Liver (tissue), 9 donors: ENCODE data around the gene FGF21. TPM values are rescaled to one million over a fixed set of nuclear protein-coding genes. Genes with fewer than 3 reads are reported as not detected.

Experiments used
- DNase-seq: peaks from one replicate; pipeline ENCODE4 v3.0.0-alpha.2; 2017; ENCODE audit warnings: low spot score
- H3K27ac ChIP-seq, 2 donors: one replicate each; pipeline ENCODE4 v1.7.0; 2013; ENCODE audit warnings: inconsistent platforms in 2 of 2, low read length in 2 of 2, control low read depth in 1 of 2, low read depth in 1 of 2, mild to moderate bottlenecking in 1 of 2
- H3K27me3 ChIP-seq, 4 donors: one replicate each; pipeline versions ENCODE4 v1.6.1 to v1.7.0; 2013; ENCODE audit warnings: low read length in 3 of 4, inconsistent platforms in 1 of 4, mild to moderate bottlenecking in 1 of 4, moderate library complexity in 1 of 4; ENCODE audit not compliant: control insufficient read depth in 4 of 4, insufficient read depth in 4 of 4
- H3K36me3 ChIP-seq, 4 donors: one replicate each; pipeline versions ENCODE4 v1.6.1 to v1.7.0; 2013; ENCODE audit warnings: low read length in 3 of 4, mild to moderate bottlenecking in 3 of 4, low read depth in 1 of 4, moderate library complexity in 1 of 4; ENCODE audit not compliant: control insufficient read depth in 4 of 4, insufficient read depth in 3 of 4
- H3K4me1 ChIP-seq, 4 donors: one replicate each; pipeline versions ENCODE4 v1.6.1 to v1.7.0; 2013; ENCODE audit warnings: low read length in 3 of 4, mild to moderate bottlenecking in 3 of 4, moderate library complexity in 1 of 4; ENCODE audit not compliant: control insufficient read depth in 4 of 4, insufficient read depth in 4 of 4
- H3K4me3 ChIP-seq, 3 donors: one replicate each; pipeline versions ENCODE4 v1.6.1 to v1.7.0; 2013; ENCODE audit warnings: low read length in 3 of 3, control low read depth in 1 of 3, low read depth in 1 of 3, mild to moderate bottlenecking in 1 of 3
- H3K9ac ChIP-seq, 2 donors: one replicate each; pipeline ENCODE4 v1.7.0; 2013; ENCODE audit warnings: low read length in 2 of 2, mild to moderate bottlenecking in 2 of 2, moderate library complexity in 2 of 2, control low read depth in 1 of 2, low read depth in 1 of 2
- H3K9me3 ChIP-seq, 4 donors: one replicate each; pipeline versions ENCODE4 v1.6.1 to v1.7.0; 2013; ENCODE audit warnings: low read length in 3 of 4; ENCODE audit not compliant: control insufficient read depth in 4 of 4
- ATF3 ChIP-seq: IDR thresholded peaks from 2 replicates; pipeline ENCODE4 v1.6.1; 2016; ENCODE audit warnings: antibody characterized with exemption
- FOXA2 ChIP-seq: IDR thresholded peaks from 2 replicates; pipeline ENCODE4 v1.6.1; 2016; ENCODE audit warnings: antibody characterized with exemption
- HNF4A ChIP-seq, 2 donors: conservative IDR thresholded peaks; 2 replicates each; pipeline ENCODE4 v1.6.1; 2016; ENCODE audit warnings: antibody characterized with exemption in 2 of 2, mild to moderate bottlenecking in 2 of 2
- JUND ChIP-seq, 2 donors: IDR thresholded peaks; 2 replicates each; pipeline ENCODE4 v1.6.1; 2016; ENCODE audit warnings: antibody characterized with exemption in 2 of 2
- RAD21 ChIP-seq, 2 donors: IDR thresholded peaks; 2 replicates each; pipeline ENCODE4 v1.6.1; 2016; ENCODE audit warnings: antibody characterized with exemption in 2 of 2, mild to moderate bottlenecking in 2 of 2
- REST ChIP-seq: IDR thresholded peaks from 2 replicates; pipeline ENCODE4 v1.6.1; 2016; ENCODE audit warnings: antibody characterized with exemption, mild to moderate bottlenecking
- RXRA ChIP-seq, 2 donors: IDR thresholded peaks; 2 replicates each; pipeline ENCODE4 v1.6.1; 2017 to 2018; ENCODE audit warnings: antibody characterized with exemption in 2 of 2, mild to moderate bottlenecking in 1 of 2
- SP1 ChIP-seq: IDR thresholded peaks from 2 replicates; pipeline ENCODE4 v1.6.1; 2018; ENCODE audit warnings: antibody characterized with exemption, mild to moderate bottlenecking
- TAF1 ChIP-seq: conservative IDR thresholded peaks from 2 replicates; pipeline ENCODE4 v1.6.1; 2016; ENCODE audit warnings: antibody characterized with exemption, mild to moderate bottlenecking
- YY1 ChIP-seq: IDR thresholded peaks from 2 replicates; pipeline ENCODE4 v1.6.1; 2016; ENCODE audit warnings: antibody characterized with exemption, mild to moderate bottlenecking
- ZBTB33 ChIP-seq: IDR thresholded peaks from 2 replicates; pipeline ENCODE4 v1.6.1; 2016; ENCODE audit warnings: antibody characterized with exemption
- WGBS: extraction: QIAGEN DNeasy Blood & Tissue Kit; methylation state at CpG from one replicate; pipeline ENCODE4 v1.1.7; 2013; 5-methylcytosine and 5-hydroxymethylcytosine counted together
- polyA plus RNA-seq, 2 donors: library from polyadenylated mRNA; stranded (reverse) in 1 of 2; unstranded in 1 of 2; fragments of 200-250 nt in 1 of 2; fragments of >200 nt in 1 of 2; fragmentation: Nextera tagmentation in 1 of 2; extraction: Ambion mirVana in 1 of 2; gene quantifications; one replicate each; pipeline versions ENCODE4 v1.2.1 to v1.2.3, GENCODE V29; 2013 to 2015
- total RNA-seq, 2 donors: library from RNA; depleted of rRNA; stranded (reverse); fragments of >200 nt; gene quantifications; one replicate each; pipeline ENCODE4 v1.2.3, GENCODE V29; 2014
- donor health status: healthy.
- donor health status: healthy.
- donor health status: healthy.
- donor health status: healthy.
- donor health status: healthy.

The FGF21 gene
- total and polyA plus RNA-seq, 4 donors = 5.5 to 18.5 (median 6.5) TPM; not detected in 1

GRCh38 chr19:48752496-48753365, 2.6 kb upstream of the FGF21 start, which contains the start of gene FUT1:
Gene FUT1 (minus strand): TSS chr19:48752641. CDS start chr19:48751281, 1,360 bp downstream.
- Histone ChIP-seq H3K27me3 (no peaks in the 10 kb centered on the region), H3K27ac (peak within 1 kb of the TSS; percentile 4 to 38), H3K4me3 (peak within 1 kb of the TSS in 2 of 3 donors; percentile 5 to 26), H3K4me1 (peaks cover 7 to 27% (median 16%) of the 10 kb centered on the region in 4 donors), H3K9ac (peak within 1 kb of the TSS; percentile 34 to 41), H3K36me3 (no peaks in the 10 kb centered on the region), H3K9me3 (no peaks in the 10 kb centered on the region)
- TF ChIP-seq JUND (IDR thresholded peaks at IDR 0.05) (no peak), RAD21 (IDR thresholded peaks at IDR 0.05) (peak in 1 of 2 donors; percentile 24), REST (no peak)
- WGBS = 6% methylated on average over 73 of the region's 73 CpGs
- DNase-seq = peak; percentile 72

GRCh38 chr19:48755787-48756186, 463 bp downstream of the FGF21 start:
- WGBS = 31% methylated on average over 5 of the region's 5 CpGs
- TF ChIP-seq ATF3 (peak; percentile 79), TAF1 (peak; percentile 92), HNF4A (conservative IDR thresholded peaks at IDR 0.05) (peak; percentile 38 to 55), ZBTB33 (peak; percentile 34), JUND (IDR thresholded peaks at IDR 0.05) (no peak), REST (peak; percentile 83), YY1 (peak; percentile 59), RXRA (IDR thresholded peaks at IDR 0.05) (peak; percentile 85 to 89), RAD21 (IDR thresholded peaks at IDR 0.05) (peak; percentile 8 to 38), FOXA2 (no peak), SP1 (peak; percentile 48)
- peaks cover 7 to 27% (median 16%) of the 10 kb centered on the region in 4 donors for H3K4me1 ChIP-seq
- H3K9ac ChIP-seq = peak overlapping the region; percentile 41 to 56
- H3K27ac ChIP-seq = peak overlapping the region; percentile 42 to 69
- no peak for DNase-seq
- H3K36me3 ChIP-seq = no peaks in the 10 kb centered on the region
- no peaks in the 10 kb centered on the region for H3K9me3 ChIP-seq
- H3K27me3 ChIP-seq = no peaks in the 10 kb centered on the region
- peak overlapping the region; percentile 31 to 62 (median 53) for H3K4me3 ChIP-seq
